Activated naive CD4-positive, alpha-beta T cell treated with anti-CD3 and anti-CD28 coated beads, Interleukin-2, amount 50 U/mL, for 16 hours (primary cell): ENCODE results near the gene ASGR1.
A peak's percentile ranks its signal among the peaks of the same experiment; 100 is the strongest.

ENCODE experiments used
- DNase-seq: peaks from one replicate; pipeline ENCODE4 v3.0.0-alpha.2; 2020

The ASGR1 gene

DNA sequence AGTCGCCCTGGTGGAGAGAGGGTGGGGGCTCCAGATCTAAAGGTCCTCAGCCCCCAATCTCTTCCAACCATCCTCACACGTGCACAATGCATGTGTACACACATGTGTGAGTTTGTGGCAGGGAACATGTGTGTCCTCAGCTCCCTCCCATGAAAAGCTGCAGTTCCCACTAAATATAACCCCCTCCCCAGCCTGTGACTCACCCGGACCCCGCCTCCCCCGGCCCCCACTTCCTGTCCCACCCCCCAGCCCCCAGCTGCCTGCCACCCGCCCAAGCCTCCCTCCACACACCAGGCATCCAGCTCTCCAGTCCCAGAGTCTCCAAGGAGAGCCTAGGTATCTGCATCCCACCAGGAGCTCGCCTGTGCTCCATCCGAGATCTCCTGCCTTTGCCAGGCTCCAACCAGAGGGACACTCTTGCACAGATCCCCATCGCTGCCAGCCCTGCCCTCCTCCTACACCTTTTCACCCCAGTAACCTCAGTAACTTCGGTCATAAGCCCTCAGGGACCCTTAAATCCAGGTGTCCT lies 36.5 kb upstream of the ASGR1 start:
- DNase-seq, result no peak

DNA sequence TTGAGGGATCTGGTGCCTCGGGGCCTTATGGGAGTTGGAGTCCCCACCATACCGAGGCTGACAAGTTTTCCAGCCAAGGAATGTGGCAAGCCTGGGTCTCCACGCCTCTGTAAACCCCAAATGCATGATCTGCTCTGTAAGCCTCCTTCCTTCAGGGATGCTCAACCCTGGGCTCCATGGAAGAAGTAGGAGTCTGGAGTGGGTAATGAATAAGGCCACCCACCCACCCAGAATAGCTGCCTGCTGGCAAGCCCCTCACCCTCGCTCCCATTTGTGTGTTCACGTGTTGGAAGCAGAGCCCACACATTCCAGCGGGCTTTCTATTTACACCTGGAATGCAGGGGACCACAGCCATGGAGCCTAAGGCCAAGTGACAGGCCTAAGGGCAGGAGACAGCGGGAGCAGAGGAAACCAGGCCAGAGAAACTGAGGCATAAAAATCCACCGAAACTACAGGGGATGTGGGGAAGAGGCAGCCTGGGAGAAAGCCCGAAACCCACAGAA lies 36.0 kb upstream of the ASGR1 start:
- no peak for DNase-seq

- DNase-seq, result peak; percentile 100
Measured at GRCh38 chr17:7214300-7215135, 35.3 kb upstream of the ASGR1 start.

DNA sequence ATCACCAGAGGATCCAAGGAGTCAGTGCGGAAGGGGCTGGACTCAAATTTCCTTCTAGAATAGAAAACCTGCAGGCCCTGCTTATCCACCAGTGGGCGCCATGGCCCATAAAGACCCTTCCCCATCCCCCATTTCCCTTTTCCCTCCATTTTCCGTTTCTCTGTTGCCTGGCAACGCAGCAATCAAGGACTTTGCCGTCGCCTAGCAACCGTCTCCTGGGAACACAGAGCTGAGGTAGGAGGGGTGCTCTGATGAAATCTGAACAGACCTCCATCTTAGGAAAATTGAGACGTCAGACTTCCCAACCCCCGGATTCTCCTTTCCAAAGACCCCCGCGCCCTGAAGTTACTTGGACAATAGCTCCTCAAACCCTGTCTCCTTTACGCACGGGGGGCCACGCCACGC lies 34.7 kb upstream of the ASGR1 start:
- no peak for DNase-seq

DNA sequence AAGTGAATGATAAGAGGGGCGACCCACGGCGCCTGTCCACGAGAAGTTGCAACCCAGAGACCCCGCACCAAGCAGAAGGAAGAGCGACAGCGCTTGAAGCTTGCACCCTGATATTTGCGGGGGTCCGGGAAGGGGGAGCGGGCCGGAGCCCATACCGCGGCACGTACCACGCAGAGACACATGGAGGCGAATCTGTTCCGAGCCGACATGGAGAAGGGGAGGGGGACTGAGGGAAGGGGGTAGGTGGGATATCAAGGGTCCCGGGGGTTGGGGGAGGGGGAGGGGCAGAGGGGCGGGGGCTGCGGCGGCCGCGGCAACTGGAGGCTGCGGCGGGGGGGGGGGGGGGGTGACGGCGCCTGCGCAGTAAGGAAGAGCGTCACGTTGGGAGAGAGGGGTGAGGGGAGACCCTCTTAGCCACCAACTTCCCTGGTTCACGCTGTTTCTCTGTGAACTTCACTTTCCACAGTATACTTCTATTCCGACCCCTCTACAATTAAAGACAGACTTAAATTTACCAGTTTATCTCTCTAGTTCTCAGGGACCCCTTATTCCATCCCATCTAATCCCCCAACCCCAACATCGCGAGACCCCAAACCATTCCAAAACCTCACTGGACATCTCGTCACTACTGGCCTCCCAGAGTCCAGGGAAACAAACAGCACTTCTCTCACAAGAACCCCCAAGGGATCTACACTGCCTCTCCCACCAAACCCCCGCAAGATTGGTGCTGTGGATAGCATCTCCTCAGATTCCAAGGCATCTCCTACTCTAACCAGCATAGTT lies 32.5 kb upstream of the ASGR1 start:
- no peak for DNase-seq

- DNase-seq, result no peak
Measured at GRCh38 chr17:7208754-7209460, 29.7 kb upstream of the ASGR1 start.

- no peak for DNase-seq
Measured at GRCh38 chr17:7208027-7208571, 28.9 kb upstream of the ASGR1 start.

DNA sequence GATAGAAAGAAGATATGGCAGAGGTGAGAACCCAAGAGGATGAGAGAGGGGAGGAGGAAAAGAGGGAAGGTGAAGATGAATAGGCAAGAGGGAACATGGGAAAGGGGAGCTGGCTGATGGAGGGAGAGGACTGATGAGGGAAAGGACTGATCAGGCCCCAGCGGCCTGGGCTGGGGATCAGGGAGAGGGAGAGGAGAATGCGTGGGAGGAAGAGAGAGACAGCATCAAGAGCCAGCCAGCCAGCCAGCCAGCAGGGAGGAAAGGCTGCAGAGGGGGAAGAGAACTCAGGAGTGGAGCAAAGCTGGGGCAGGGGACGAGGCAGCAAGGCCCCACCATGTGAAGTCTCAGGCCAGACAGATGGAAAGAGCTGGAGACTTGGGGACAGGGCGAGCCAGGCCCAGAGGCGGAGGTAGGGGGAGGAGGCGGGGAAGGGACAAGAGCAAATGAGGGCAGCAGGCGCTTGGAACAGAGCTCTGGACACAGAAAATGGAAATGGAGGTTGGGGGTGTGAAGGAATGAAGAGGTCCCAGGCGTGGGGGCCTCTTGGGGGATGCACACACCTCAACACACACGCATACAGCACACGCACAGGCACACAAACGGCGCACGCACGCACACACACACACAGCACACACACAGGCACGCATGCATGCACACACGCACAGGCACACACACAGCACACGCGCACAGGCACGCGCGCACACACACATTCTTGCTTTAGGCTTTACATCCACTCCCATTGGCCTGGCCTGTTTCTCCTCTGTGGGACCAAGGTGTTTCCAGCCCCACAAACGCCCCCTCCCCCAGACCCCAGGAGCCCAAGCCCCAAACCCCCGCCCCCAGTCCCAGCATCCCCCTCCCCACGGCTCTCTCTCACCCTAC lies 28.2 kb upstream of the ASGR1 start:
- no peak for DNase-seq

GRCh38 chr17:7205561-7205960 lies 26.4 kb upstream of the ASGR1 start:
- DNase-seq, result no peak

GRCh38 chr17:7204828-7205461 lies 25.8 kb upstream of the ASGR1 start:
- peak; percentile 89 for DNase-seq

GRCh38 chr17:7204336-7204735 lies 25.2 kb upstream of the ASGR1 start:
- DNase-seq, result no peak

DNA sequence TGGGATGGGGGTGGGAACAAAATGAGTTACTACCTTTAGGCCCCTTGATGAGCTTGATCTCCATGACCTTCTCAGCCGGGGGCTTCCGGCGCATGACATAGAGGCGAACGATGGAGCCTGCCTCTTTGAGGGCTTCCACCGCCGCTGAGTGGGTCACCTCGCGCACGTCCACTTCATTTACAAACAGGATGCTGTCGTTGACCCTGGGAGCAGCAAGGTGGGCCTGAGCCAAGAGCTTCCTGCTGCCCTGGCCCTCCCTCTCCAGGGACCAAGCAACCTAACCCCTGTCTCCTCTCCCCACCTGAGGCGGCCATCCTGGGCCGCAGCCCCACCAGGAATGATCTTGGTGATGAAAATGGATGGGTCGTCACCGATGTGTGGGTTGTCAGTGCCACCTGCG lies 24.2 kb upstream of the ASGR1 start:
- no peak for DNase-seq

- DNase-seq, result no peak
Measured at GRCh38 chr17:7196651-7197401, 17.7 kb upstream of the ASGR1 start.

DNA sequence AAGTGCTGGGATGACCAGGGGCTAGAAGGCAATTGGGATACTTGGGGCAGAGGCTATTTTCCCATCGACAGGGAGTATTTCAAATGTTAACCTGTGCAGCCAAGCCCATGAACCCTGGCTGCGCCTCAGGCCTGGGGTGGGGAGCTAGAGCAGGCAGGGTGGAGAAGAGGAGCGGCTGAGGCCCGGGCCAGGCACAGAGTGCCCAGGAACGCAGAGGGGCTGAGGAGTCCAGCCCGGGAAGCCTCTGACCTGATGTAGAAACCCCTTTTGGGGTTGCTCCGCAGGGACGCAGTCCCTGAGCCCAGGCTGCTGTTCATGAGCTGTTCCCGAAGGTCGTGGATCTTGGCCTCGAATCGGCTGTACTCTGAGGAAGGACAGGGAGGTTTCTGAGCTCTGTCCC lies 16.8 kb upstream of the ASGR1 start:
- no peak for DNase-seq

DNA sequence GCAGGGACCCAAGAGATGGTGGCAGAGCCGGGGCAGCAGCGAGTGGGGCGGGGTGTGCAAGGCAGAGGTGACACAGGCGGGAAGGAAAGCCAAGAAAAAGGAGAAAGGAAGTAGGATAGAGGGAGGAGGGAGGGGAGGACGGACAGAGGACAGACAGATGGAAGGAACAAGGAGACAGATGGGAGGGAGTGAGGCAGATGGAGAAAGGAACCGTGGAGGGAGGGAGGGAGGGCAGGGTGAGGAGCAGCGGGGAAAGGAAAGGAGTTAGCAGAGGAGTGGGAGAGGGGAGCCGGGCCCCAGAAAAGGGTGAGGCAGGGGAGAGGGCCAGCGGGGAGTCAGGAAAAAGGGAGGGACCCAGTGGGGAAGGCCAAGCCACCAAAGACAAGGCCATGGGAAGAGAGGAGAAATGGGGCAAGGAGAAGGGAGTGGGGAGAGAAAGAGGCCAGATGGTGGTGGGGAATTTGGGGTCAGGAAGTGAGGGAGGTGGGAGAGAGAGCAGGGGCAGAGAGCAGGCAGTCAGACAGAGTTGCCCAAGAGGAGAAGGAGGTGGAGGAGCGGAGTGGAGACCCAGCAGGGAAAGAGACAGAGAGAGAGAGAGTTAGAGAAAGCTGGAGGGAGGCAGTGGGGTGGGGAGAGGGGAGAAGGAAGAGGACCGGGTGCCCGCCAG lies 13.2 kb upstream of the ASGR1 start:
- DNase-seq, result no peak

DNA sequence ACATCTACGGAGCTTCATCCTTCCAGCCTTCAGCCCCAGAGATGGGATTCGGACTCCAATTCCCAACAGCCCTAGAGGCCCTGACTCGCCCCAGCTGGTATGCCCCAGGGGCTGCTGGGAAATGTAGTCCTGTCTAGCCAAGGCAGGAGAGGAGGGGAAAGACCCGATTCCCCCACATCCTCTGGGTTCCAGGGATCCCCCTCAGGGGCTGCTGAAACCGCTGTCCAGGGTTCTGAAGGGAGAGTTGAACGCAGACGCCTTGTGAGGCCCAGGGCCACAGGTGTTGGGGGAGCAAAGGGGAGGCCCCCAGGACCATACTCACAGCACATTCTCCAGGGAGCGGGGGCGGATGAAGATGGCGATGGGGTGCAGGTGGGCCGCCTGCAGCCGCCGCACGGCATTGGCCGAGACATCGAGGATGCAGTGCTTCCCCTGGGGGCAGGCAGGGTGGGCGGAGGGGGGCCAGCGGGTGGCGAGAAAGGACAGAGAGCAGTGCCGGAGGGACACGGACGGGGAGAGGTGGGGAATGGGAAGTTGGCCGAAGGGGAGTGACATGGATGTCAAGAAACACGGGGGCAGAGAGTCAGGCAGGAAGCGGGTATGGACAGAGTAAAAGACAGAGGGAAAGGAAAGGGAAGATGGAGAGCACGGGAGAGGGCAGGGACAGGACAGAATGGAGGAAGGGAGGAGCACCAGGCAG lies 12.6 kb upstream of the ASGR1 start:
- DNase-seq, result peak; percentile 25

GRCh38 chr17:7191069-7191468 lies 11.9 kb upstream of the ASGR1 start:
- no peak for DNase-seq

- no peak for DNase-seq
Measured at GRCh38 chr17:7190276-7190917, 11.2 kb upstream of the ASGR1 start.

GRCh38 chr17:7186241-7186640 lies 7.1 kb upstream of the ASGR1 start:
- no peak for DNase-seq
